PC-3 (cell line): Measurements from ENCODE around the gene MAZ. TPM values are rescaled to one million over a fixed set of nuclear protein-coding genes. Genes with fewer than 3 reads are reported as not detected.

Experiments used
- ATAC-seq: fragments of 200-7000 bp; cut with Tn5 transposase; 2 replicates; pipeline ENCODE4 v1.9.1; 2020; ENCODE audit warnings: mild to moderate bottlenecking, moderate library complexity
- BruUV-seq: library from RNA; stranded (reverse); fragments of 400-500 nt; replicated peaks from 2 replicates; lab custom pipeline; 2021; lab: Mats Ljungman, UMichigan
- CTCF ChIA-PET: fragments of 300-600 bp; sonication (Branson Sonifier 250); formaldehyde crosslinking; loops from one replicate; lab custom pipeline; 2022; ENCODE audit warnings: antibody characterized with exemption; lab: Charles Lee
- POLR2A ChIA-PET: fragments of 300-600 bp; sonication (Branson Sonifier 250); formaldehyde crosslinking; loops from one replicate; lab custom pipeline; 2022; ENCODE audit warnings: antibody characterized with exemption; ENCODE audit not compliant: unreplicated experiment; lab: Charles Lee
- DNase-seq: peaks from one replicate; pipeline ENCODE4 v3.0.0-alpha.2; 2015
- H2AFZ ChIP-seq: fragments of 300-600 bp; sonication (generic); 2 replicates; pipeline ENCODE4 v1.6.0; 2016; ENCODE audit warnings: antibody characterized with exemption, low read length
- H3F3A ChIP-seq: fragments of 300-600 bp; sonication (generic); one replicate; pipeline ENCODE4 v1.6.0; 2017; ENCODE audit warnings: antibody characterized with exemption, low read length, control low read depth, mild to moderate bottlenecking; ENCODE audit not compliant: unreplicated experiment
- H3K27ac ChIP-seq: fragments of 300-600 bp; sonication (generic); 2 replicates; pipeline ENCODE4 v1.5.1; 2016; ENCODE audit warnings: mild to moderate bottlenecking, low read length
- H3K27me3 ChIP-seq: fragments of 300-600 bp; sonication (generic); 2 replicates; pipeline ENCODE4 v1.6.1; 2016; ENCODE audit warnings: low read length, mixed read lengths
- H3K36me3 ChIP-seq: fragments of 300-600 bp; sonication (generic); 2 replicates; pipeline ENCODE4 v1.6.1; 2016; ENCODE audit warnings: low read depth, mixed run types, low read length, mixed read lengths
- H3K4me1 ChIP-seq: fragments of 300-600 bp; sonication (generic); 2 replicates; pipeline ENCODE4 v1.5.1; 2016; ENCODE audit warnings: low read length; ENCODE audit not compliant: insufficient read depth
- H3K4me2 ChIP-seq: fragments of 300-600 bp; sonication (generic); 2 replicates; pipeline ENCODE4 v1.6.0; 2016; ENCODE audit warnings: low read length
- H3K4me3 ChIP-seq: fragments of 300-600 bp; sonication (generic); 2 replicates; pipeline ENCODE4 v1.5.1; 2016; ENCODE audit warnings: mild to moderate bottlenecking, low read length, mixed read lengths
- H3K79me2 ChIP-seq: fragments of 300-600 bp; sonication (generic); 2 replicates; pipeline ENCODE4 v1.6.1; 2017; ENCODE audit warnings: low read length, mixed read lengths
- H3K9ac ChIP-seq: fragments of 300-600 bp; sonication (generic); 2 replicates; pipeline ENCODE4 v1.6.0; 2016; ENCODE audit warnings: mild to moderate bottlenecking, low read length
- H3K9me2 ChIP-seq: fragments of 300-600 bp; sonication (generic); replicated peaks from 2 replicates; pipeline ENCODE4 v1.6.1; 2016; ENCODE audit warnings: mixed run types, low read length, mixed read lengths
- H3K9me3 ChIP-seq: fragments of 300-600 bp; sonication (generic); 2 replicates; pipeline ENCODE4 v1.6.1; 2016; ENCODE audit warnings: low read length, mixed read lengths
- H4K20me1 ChIP-seq: fragments of 300-600 bp; sonication (generic); 2 replicates; pipeline ENCODE4 v1.6.1; 2016; ENCODE audit warnings: low read length, mixed read lengths
- CTCF ChIP-seq: fragments of 300-600 bp; sonication (generic); conservative IDR thresholded peaks from 2 replicates; pipeline ENCODE4 v1.5.1; 2017; ENCODE audit warnings: antibody characterized with exemption, low read depth, mild to moderate bottlenecking, low read length
- EZH2 ChIP-seq: fragments of 300-600 bp; sonication (generic); IDR thresholded peaks from one replicate; pipeline ENCODE4 v1.6.1; 2017; ENCODE audit warnings: antibody characterized with exemption, mild to moderate bottlenecking, low read length; ENCODE audit not compliant: unreplicated experiment
- EZH2phosphoT487 ChIP-seq: fragments of 300-600 bp; sonication (generic); IDR thresholded peaks from 2 replicates; pipeline ENCODE4 v1.6.1; 2018; ENCODE audit warnings: mild to moderate bottlenecking, antibody characterized with exemption, low read length, borderline replicate concordance
- intact Hi-C: fragments of 100-400 bp; cut with micrococcal nuclease; formaldehyde crosslinking; loops from 2 replicates; pipeline ENCODE4 v1.9.0; 2023
- total RNA-seq: library from RNA; depleted of rRNA; stranded (reverse); fragments of >200 nt; gene quantifications from 2 replicates; pipeline ENCODE4 v1.2.3, GENCODE V29; 2014

Gene MAZ
- total RNA-seq, 1 experiment from 2014 or later, result 279 TPM

DNA sequence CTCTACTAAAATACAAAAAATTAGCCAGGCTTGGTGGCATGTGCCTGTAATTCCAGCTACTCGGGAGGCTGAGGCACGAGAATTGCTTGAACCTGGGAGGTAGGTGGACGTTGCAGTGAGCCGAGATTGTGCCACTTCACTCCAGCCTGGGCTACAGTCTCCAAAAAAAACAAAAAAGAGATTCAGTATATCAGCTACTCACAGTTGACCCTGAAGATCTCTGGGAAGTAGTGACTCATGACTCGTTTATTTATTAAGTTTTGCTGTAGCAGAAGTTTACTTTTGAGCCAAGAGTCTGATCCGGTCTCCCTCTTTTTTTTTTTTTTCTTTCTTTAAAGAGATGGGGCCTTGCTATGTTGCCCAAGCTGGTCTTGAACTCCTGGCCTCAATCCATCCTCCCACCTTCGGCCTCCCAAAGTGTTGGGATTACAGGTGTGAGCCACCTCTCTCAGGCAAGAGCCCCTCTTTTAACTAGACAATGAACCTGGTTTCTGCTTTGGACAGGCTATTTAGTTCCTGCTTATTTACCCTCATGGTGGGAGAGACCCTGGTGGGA lies 18.3 kb downstream of the MAZ start:
- no TSS peak for BruUV-seq
- peaks cover 14% of the 10 kb centered on the region for H3K79me2 ChIP-seq
- peaks cover 58% of the 10 kb centered on the region for H3K4me1 ChIP-seq
- peak overlapping the region; percentile 71 for H3K9ac ChIP-seq
- no peaks in the 10 kb centered on the region for H3K27me3 ChIP-seq
- CTCF ChIA-PET, result interaction anchor here (0.5 to 1.0 kb wide), 4 partner anchors 10 to 207 kb away, joined by 3 to 17 read pairs (median 5); no protein-coding TSS in a partner anchor
- H3K9me3 ChIP-seq, result no peaks in the 10 kb centered on the region
- no peaks in the 10 kb centered on the region for H3F3A ChIP-seq
- H3K9me2 ChIP-seq, result no peaks in the 10 kb centered on the region
- H2AFZ ChIP-seq, result 0 out of 2 replicates have a peak overlapping the region, but pooled peaks have one; percentile 51
- intact Hi-C loops, result no loop called here
- H3K27ac ChIP-seq, result peak overlapping the region; percentile 94
- ATAC-seq, result peak; percentile 30
- TF ChIP-seq EZH2 (no peak), EZH2phosphoT487 (no peak), CTCF (no peak)
- H3K36me3 ChIP-seq, result no peaks in the 10 kb centered on the region
- peak; percentile 65 for DNase-seq
- peak overlapping the region; percentile 69 for H3K4me2 ChIP-seq
- no peaks in the 10 kb centered on the region for H4K20me1 ChIP-seq
- POLR2A ChIA-PET, result interaction anchor here (0.5 kb wide), 1 partner anchor 18 kb away, joined by 3 read pairs; the partner anchor contains the start of gene MAZ
- H3K4me3 ChIP-seq, result peak overlapping the region; percentile 34; the same call in 1 of the 2 replicates

GRCh38 chr16:29825145-29826044 lies 19.1 kb downstream of the MAZ start:
- H2AFZ ChIP-seq, result peak overlapping the region; percentile 51; the same call in 1 of the 2 replicates
- no peaks in the 10 kb centered on the region for H4K20me1 ChIP-seq
- peak overlapping the region; percentile 71 for H3K9ac ChIP-seq
- H3K9me2 ChIP-seq, result no peaks in the 10 kb centered on the region
- no peaks in the 10 kb centered on the region for H3F3A ChIP-seq
- POLR2A ChIA-PET, result no interaction called here
- H3K4me3 ChIP-seq, result peak overlapping the region; percentile 34; the same call in 1 of the 2 replicates
- CTCF ChIA-PET, result no interaction called here
- H3K9me3 ChIP-seq, result no peaks in the 10 kb centered on the region
- H3K36me3 ChIP-seq, result no peaks in the 10 kb centered on the region
- intact Hi-C loops, result no loop called here
- peak; percentile 37 for ATAC-seq
- H3K4me1 ChIP-seq, result peaks cover 52% of the 10 kb centered on the region
- no peaks in the 10 kb centered on the region for H3K27me3 ChIP-seq
- DNase-seq, result peak; percentile 70
- BruUV-seq, result no TSS peak
- H3K79me2 ChIP-seq, result peaks cover 13% of the 10 kb centered on the region
- peak overlapping the region; percentile 69 for H3K4me2 ChIP-seq
- H3K27ac ChIP-seq, result peak overlapping the region; percentile 94
- no peak for TF ChIP-seq EZH2phosphoT487
- no peak for TF ChIP-seq CTCF
- no peak for TF ChIP-seq EZH2
